H1 (cell line): ENCODE data around the gene TTBK2.

Experiments used
- ATF2 ChIP-seq: IDR thresholded peaks from 2 replicates; pipeline ENCODE4 v1.6.1; 2012; ENCODE audit warnings: low read length, inconsistent platforms
- CTCF ChIP-seq, 3 experiments: IDR thresholded peaks; 1 replicate in 2 of 3; 2 replicates in 1 of 3; pipeline versions ENCODE4 v1.5.1 to v1.6.1; 2011; ENCODE audit warnings: low read length in 3 of 3, mild to moderate bottlenecking in 3 of 3, inconsistent platforms in 2 of 3, low read depth in 1 of 3, moderate library complexity in 1 of 3; ENCODE audit not compliant: insufficient read depth in 1 of 3; ENCODE audit errors: control extremely low read depth in 1 of 3
- EZH2 ChIP-seq: fragments of 200-600 bp; sonication (generic); IDR thresholded peaks from 2 replicates; pipeline ENCODE4 v1.7.1; 2012; ENCODE audit warnings: low read depth, mild to moderate bottlenecking, moderate library complexity, low read length, inconsistent platforms; ENCODE audit not compliant: severe bottlenecking
- MAX ChIP-seq: IDR thresholded peaks from 2 replicates; pipeline ENCODE4 v1.6.1; 2012; ENCODE audit warnings: inconsistent platforms
- POLR2A ChIP-seq, 2 experiments: IDR thresholded peaks; 1 replicate in 1 of 2; 2 replicates in 1 of 2; pipeline ENCODE4 v1.6.1; 2011; ENCODE audit warnings: low read depth in 2 of 2, low read length in 2 of 2, mild to moderate bottlenecking in 2 of 2; ENCODE audit errors: control extremely low read depth in 1 of 2
- POLR2AphosphoS5 ChIP-seq: IDR thresholded peaks from 2 replicates; pipeline ENCODE4 v1.6.1; 2011; ENCODE audit warnings: low read depth, low read length

GRCh38 chr15:42733027-42733426, 187.6 kb downstream of the TTBK2 start:
- TF ChIP-seq CTCF (IDR thresholded peaks at IDR 0.05; ENCODE audit: control extremely low read depth in 1 of 3, insufficient read depth in 1 of 3, low read depth in 1 of 3, low read length in 3 of 3) (no peak), EZH2 (no peak), MAX (no peak), POLR2A (IDR thresholded peaks at IDR 0.05; ENCODE audit: control extremely low read depth in 1 of 2, low read depth in 2 of 2, low read length in 2 of 2) (no peak), POLR2AphosphoS5 (no peak), ATF2 (no peak)
